Measurements from ENCODE around the gene SELENOO.

DNA sequence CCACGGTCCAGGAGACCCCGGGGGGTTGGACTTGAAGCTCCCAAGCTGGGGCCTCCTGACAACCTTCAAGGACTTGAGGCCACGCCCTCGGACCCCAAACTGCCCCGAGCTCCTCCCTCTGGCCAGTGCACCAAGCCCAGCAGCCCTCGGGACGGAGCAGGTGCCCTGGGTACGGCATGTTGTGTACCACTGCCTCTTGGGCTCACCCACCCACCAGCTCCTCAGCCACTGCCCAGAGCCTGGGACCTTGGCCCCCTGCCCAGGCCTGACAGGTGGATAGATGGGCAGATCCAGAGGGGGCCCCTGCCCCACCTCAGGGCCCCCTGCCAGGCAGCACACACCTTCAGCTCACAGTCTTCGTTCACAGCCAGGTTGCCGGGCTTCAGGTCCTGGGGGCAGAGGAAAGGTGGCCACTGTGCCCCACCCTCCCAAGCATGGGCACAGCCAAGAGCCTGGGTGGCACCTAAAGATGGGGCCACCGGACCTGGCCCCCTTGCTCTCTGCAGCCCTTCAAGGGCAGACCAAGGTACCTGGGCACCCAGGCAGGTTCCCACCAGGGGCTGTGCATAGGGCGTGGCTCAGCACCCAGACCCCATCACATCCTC lies 55.5 kb downstream of the SELENOO start:
- TF ChIP-seq, protein P1, sequence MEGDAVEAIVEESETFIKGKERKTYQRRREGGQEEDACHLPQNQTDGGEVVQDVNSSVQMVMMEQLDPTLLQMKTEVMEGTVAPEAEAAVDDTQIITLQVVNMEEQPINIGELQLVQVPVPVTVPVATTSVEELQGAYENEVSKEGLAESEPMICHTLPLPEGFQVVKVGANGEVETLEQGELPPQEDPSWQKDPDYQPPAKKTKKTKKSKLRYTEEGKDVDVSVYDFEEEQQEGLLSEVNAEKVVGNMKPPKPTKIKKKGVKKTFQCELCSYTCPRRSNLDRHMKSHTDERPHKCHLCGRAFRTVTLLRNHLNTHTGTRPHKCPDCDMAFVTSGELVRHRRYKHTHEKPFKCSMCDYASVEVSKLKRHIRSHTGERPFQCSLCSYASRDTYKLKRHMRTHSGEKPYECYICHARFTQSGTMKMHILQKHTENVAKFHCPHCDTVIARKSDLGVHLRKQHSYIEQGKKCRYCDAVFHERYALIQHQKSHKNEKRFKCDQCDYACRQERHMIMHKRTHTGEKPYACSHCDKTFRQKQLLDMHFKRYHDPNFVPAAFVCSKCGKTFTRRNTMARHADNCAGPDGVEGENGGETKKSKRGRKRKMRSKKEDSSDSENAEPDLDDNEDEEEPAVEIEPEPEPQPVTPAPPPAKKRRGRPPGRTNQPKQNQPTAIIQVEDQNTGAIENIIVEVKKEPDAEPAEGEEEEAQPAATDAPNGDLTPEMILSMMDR (IDR thresholded peaks at IDR 0.05; ENCODE audit: low read depth, low read length, poor library complexity, severe bottlenecking): no peak
- no peak for TF ChIP-seq EZH2phosphoT487 (IDR thresholded peaks at IDR 0.05; ENCODE audit: borderline replicate concordance, low read length)
